ENCODE results near the gene BAG1.

DNA sequence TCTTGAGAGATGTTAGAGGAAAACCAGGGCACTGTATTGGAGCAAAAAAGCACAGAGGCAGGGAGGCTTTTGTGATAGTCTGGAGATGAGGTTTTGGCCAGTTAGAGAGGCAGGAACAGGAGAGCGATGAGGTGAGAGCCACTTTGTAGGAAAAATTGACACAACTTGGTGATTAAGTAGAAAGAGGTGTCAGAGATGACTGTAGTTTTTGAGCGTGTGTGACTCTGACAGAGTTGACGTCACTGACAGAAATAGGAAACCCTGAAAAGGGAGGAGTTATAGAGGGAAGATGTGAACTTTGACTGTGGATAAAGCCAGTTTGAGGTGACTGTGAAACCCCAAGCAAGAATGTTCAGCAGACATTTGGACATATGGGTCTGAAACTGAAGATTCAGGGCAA is 41.5 kb upstream of the BAG1 start:
- TF ChIP-seq, protein P1, sequence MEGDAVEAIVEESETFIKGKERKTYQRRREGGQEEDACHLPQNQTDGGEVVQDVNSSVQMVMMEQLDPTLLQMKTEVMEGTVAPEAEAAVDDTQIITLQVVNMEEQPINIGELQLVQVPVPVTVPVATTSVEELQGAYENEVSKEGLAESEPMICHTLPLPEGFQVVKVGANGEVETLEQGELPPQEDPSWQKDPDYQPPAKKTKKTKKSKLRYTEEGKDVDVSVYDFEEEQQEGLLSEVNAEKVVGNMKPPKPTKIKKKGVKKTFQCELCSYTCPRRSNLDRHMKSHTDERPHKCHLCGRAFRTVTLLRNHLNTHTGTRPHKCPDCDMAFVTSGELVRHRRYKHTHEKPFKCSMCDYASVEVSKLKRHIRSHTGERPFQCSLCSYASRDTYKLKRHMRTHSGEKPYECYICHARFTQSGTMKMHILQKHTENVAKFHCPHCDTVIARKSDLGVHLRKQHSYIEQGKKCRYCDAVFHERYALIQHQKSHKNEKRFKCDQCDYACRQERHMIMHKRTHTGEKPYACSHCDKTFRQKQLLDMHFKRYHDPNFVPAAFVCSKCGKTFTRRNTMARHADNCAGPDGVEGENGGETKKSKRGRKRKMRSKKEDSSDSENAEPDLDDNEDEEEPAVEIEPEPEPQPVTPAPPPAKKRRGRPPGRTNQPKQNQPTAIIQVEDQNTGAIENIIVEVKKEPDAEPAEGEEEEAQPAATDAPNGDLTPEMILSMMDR (IDR thresholded peaks at IDR 0.05): no peak
- no peak for TF ChIP-seq POLR2AphosphoS5 (IDR thresholded peaks at IDR 0.05)
